Measurements from ENCODE around the gene ADCY5.

Gene ADCY5

GRCh38 chr3:123458255-123458654, 9.4 kb upstream of the ADCY5 start:
- DNase-seq (ENCODE audit: low read depth, low spot score): no peak

DNA sequence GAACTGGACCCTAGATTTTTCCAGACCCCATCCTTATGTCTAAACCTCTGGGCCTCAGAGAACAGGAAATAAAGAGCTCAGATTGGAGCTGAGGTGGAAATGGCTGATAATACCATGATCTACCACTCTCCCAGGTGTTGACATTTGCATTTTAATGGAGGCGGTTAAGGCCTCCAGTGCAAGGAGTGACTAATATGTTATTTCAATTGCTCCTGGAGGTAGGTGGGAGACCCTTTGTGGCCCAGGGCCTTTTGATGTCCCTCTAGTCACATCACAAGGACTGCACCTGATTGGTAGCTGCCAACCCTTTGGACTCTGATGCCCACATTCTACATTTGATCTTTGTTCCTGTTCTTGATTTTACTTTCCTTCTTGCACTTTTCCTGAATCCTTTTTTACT, 9.0 kb upstream of the ADCY5 start:
- DNase-seq (ENCODE audit: low read depth, low spot score): no peak

GRCh38 chr3:123453675-123454074, 4.8 kb upstream of the ADCY5 start:
- DNase-seq (ENCODE audit: low read depth, low spot score): no peak

DNA sequence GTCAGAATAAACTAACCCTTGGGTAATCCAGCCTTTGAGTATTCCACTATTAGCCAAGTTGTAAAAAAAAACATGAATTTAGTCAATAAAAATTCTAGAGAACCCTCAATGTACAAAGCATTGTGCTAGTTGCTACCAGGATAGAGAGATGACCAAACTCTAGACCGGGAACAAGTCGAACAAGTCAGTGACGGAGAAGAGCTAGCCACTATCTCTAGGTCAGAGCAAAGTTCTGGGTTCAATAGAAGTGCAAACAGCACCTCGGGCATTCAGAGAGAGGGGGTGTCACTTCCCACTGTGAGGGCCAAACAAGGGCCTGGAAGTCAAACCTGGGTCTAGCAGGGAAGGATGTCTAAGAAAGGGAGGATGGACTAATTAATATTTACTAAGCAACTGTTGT, 2.3 kb upstream of the ADCY5 start:
- DNase-seq (ENCODE audit: low read depth, low spot score): no peak

- DNase-seq (ENCODE audit: low read depth, low spot score): no peak
Measured at GRCh38 chr3:123449997-123450604, 1.2 kb upstream of the ADCY5 start.

- DNase-seq (ENCODE audit: low read depth, low spot score): no peak
Measured at GRCh38 chr3:123449102-123449996, 459 bp upstream of the ADCY5 start.

GRCh38 chr3:123447749-123448517, 957 bp downstream of the ADCY5 start:
- DNase-seq (ENCODE audit: low read depth, low spot score): no peak

- no peak for DNase-seq (ENCODE audit: low read depth, low spot score)
Measured at GRCh38 chr3:123447416-123447748, 1.5 kb downstream of the ADCY5 start.

GRCh38 chr3:123446610-123447109, 2.2 kb downstream of the ADCY5 start:
- DNase-seq (ENCODE audit: low read depth, low spot score): no peak

DNA sequence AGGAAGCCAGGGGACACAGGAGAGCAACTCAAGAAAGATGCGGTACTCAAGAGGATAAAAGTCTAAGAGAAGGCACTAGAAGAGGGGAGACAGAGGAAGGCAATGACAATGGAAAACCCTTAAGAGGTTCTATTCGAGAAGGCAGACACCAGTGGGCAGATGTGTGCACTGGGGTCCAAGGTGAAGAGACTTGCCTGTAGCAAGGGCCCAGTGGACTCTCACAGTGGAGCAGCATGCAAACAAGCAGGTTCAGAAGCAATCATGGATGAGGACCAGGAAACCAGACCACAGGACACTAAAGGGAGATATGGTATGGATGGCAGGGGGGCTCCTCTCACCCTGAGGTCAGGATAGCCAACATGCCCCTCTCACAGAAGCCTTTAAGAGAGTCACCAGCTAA, 2.7 kb downstream of the ADCY5 start:
- DNase-seq (ENCODE audit: low read depth, low spot score): no peak

GRCh38 chr3:123445702-123446101, 3.2 kb downstream of the ADCY5 start:
- no peak for DNase-seq (ENCODE audit: low read depth, low spot score)

- no peak for DNase-seq (ENCODE audit: low read depth, low spot score)
Measured at GRCh38 chr3:123444744-123445143, 4.1 kb downstream of the ADCY5 start.

GRCh38 chr3:123444023-123444422, 4.9 kb downstream of the ADCY5 start:
- no peak for DNase-seq (ENCODE audit: low read depth, low spot score)

DNA sequence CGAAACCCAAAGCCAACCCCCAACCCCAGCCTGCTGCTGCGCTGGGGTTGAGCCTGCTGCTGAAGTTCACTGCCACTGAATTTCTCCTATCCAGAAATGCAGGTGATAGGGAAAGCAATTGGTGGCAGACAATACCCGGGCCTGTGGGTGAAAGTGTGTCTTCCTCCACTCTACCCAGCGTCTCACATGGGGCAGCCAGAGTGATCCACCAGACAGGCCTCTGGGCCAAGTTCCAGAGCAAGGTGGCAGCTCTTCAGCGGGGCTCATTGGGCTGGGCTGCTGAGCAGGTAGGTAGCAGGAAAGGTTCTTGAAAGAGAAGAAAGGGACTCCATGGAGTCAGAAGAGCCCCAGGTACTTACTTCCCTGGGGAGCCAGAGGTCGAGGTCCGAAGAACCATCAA, 6.0 kb downstream of the ADCY5 start:
- DNase-seq (ENCODE audit: low read depth, low spot score): no peak

DNA sequence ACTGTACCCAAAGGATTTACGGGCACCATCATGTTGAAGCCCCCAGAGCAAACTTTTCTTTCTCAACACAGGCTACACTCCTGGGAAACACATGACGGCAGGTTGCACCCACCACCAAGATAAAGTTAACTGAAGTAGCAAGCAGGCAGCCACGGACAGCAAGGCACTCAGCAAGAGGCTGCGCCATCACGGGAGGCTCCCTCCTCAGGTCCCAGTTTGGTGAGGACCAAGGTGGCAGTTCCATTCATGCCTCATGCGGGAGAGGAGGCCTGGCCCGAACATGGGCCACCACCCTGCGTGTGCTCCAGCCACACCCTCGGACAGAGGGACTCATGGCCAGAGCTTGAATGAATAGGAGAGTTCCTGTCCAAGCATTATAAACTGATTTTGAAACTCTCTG, 6.8 kb downstream of the ADCY5 start:
- DNase-seq (ENCODE audit: low read depth, low spot score): no peak

- no peak for DNase-seq (ENCODE audit: low read depth, low spot score)
Measured at GRCh38 chr3:123439806-123440580, 8.9 kb downstream of the ADCY5 start.

- no peak for DNase-seq (ENCODE audit: low read depth, low spot score)
Measured at GRCh38 chr3:123432832-123433523, 15.9 kb downstream of the ADCY5 start.

DNA sequence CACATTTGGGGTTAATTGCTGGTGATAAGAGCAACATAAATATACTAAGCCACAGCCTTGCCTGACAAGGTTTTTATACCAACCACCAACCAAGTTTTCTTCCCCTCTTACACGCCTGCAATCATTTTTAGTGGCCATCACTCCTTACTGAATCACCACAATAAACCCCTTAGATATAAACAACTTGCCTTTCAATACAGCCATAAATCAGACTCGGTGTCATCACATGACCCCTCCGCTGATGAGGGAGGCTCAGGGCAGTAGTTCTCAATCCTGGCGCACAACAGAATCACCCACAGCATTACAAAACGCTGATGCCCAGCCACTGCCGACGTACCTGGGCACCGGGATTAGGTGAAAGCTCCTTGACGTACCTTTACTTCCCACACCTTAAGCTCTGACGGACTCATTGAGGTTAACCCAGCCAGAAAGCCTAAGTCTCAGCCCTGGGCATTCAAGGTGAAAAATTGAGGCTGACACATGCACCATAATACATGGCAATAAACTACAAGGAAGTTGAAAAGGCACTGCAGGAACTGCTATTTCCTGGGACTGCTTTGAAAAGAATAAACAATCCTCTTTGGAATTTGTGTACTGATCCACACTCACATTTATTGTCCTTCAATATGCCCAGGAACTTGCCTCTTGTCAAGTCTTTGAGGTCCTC, 17.1 kb downstream of the ADCY5 start:
- no peak for DNase-seq (ENCODE audit: low read depth, low spot score)

- no peak for DNase-seq (ENCODE audit: low read depth, low spot score)
Measured at GRCh38 chr3:123431007-123431657, 17.8 kb downstream of the ADCY5 start.

DNA sequence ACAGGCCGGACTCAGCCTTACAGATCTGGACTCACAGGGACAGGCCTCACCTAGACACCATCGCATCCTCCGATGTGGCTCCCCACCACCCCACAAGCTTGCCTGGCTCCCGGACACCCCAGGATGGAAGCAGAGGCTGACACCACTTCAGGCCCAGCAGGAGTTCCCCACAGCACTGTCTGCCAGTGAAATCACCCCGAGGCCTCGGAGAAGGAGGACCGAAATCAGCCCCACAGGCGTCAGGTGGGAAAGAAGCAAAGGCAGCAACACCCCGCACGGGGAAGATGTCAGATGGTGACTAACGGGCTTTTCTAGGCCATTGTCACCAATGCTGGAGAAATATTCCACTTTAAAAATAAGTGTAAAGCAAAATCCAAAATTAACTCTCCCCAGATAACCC, 18.6 kb downstream of the ADCY5 start:
- no peak for DNase-seq (ENCODE audit: low read depth, low spot score)
